HEK293 (cell line): Measurements from ENCODE around the gene ANKH.

Experiments
- CTCF ChIA-PET: fragments of 350-600 bp; formaldehyde crosslinking; extraction: SDS; loops from one replicate; lab custom pipeline; 2021; ENCODE audit warnings: antibody characterized with exemption; lab: Yijun Ruan, JAX
- POLR2A ChIA-PET: fragments of 300-600 bp; formaldehyde crosslinking; extraction: SDS; loops from one replicate; lab custom pipeline; 2020; ENCODE audit warnings: antibody characterized with exemption, inconsistent platforms; lab: Yijun Ruan, JAX
- H3K27ac ChIP-seq: fragments of 200-500 bp; sonication (Bioruptor generic); 2 replicates; pipeline ENCODE4 v1.5.1; 2014; ENCODE audit warnings: low read depth, low read length, control low read depth, inconsistent platforms; ENCODE audit errors: extremely low read depth
- H3K36me3 ChIP-seq, 2 experiments: fragments of 200-500 bp in 1 of 2; sonication (Bioruptor generic) in 1 of 2; 1 replicate in 1 of 2; 2 replicates in 1 of 2; pipeline ENCODE4 v1.5.1; 2014 to 2017; ENCODE audit warnings: inconsistent platforms in 2 of 2, low read length in 2 of 2; ENCODE audit not compliant: control insufficient read depth in 2 of 2, insufficient read depth in 1 of 2
- H3K4me1 ChIP-seq: fragments of 200-500 bp; sonication (Bioruptor generic); 2 replicates; pipeline ENCODE4 v1.5.1; 2014; ENCODE audit warnings: mild to moderate bottlenecking, low read length, inconsistent platforms; ENCODE audit not compliant: control insufficient read depth, insufficient read depth
- H3K4me3 ChIP-seq: 2 replicates; pipeline ENCODE4 v1.5.1; 2011; ENCODE audit warnings: low read depth, mild to moderate bottlenecking, control low read depth, low read length, moderate library complexity
- H3K9me3 ChIP-seq: fragments of 200-500 bp; sonication (Bioruptor generic); 2 replicates; pipeline ENCODE4 v1.5.1; 2014; ENCODE audit warnings: low read depth, low read length, inconsistent platforms; ENCODE audit not compliant: control insufficient read depth, insufficient read depth
- BCL6B ChIP-seq: fragments of 450-650 bp; formaldehyde crosslinking; IDR thresholded peaks from 2 replicates; pipeline ENCODE4 v1.5.1; 2017; ENCODE audit warnings: missing biosample characterization, missing genetic modification characterization
- EGR2 ChIP-seq: fragments of 450-650 bp; formaldehyde crosslinking; IDR thresholded peaks from 2 replicates; pipeline ENCODE4 v1.5.1; 2016; ENCODE audit warnings: low read depth, missing biosample characterization, missing genetic modification characterization
- GFI1B ChIP-seq: fragments of 450-650 bp; formaldehyde crosslinking; IDR thresholded peaks from 2 replicates; pipeline ENCODE4 v1.5.1; 2016; ENCODE audit warnings: missing biosample characterization, missing genetic modification characterization
- GLIS1 ChIP-seq: fragments of 450-650 bp; formaldehyde crosslinking; IDR thresholded peaks from 2 replicates; pipeline ENCODE4 v1.5.1; 2016; ENCODE audit warnings: missing biosample characterization, missing genetic modification characterization
- GLIS2 ChIP-seq: fragments of 450-650 bp; formaldehyde crosslinking; IDR thresholded peaks from 2 replicates; pipeline ENCODE4 v1.5.1; 2016; ENCODE audit warnings: missing biosample characterization, missing genetic modification characterization
- PATZ1 ChIP-seq: fragments of 450-650 bp; formaldehyde crosslinking; IDR thresholded peaks from 2 replicates; pipeline ENCODE4 v1.5.1; 2016; ENCODE audit warnings: missing biosample characterization, missing genetic modification characterization
- PRDM1 ChIP-seq: fragments of 450-650 bp; formaldehyde crosslinking; IDR thresholded peaks from 2 replicates; pipeline ENCODE4; 2016; ENCODE audit warnings: missing biosample characterization, missing genetic modification characterization
- YY2 ChIP-seq: fragments of 450-650 bp; formaldehyde crosslinking; IDR thresholded peaks from 2 replicates; pipeline ENCODE4 v1.5.1; 2016; ENCODE audit warnings: missing biosample characterization, missing genetic modification characterization
- ZBTB10 ChIP-seq: fragments of 450-650 bp; formaldehyde crosslinking; IDR thresholded peaks from 2 replicates; pipeline ENCODE4 v1.5.1; 2016; ENCODE audit warnings: missing biosample characterization, missing genetic modification characterization
- ZBTB17 ChIP-seq: fragments of 450-650 bp; formaldehyde crosslinking; IDR thresholded peaks from 2 replicates; pipeline ENCODE4 v1.5.1; 2016; ENCODE audit warnings: missing biosample characterization, missing genetic modification characterization
- ZBTB20 ChIP-seq: fragments of 450-650 bp; formaldehyde crosslinking; IDR thresholded peaks from 2 replicates; pipeline ENCODE4 v1.5.1; 2016; ENCODE audit warnings: missing biosample characterization, missing genetic modification characterization
- ZBTB26 ChIP-seq: fragments of 450-650 bp; formaldehyde crosslinking; optimal IDR thresholded peaks from 2 replicates; pipeline ENCODE3; 2016; ENCODE audit warnings: missing biosample characterization, mild to moderate bottlenecking, missing genetic modification characterization
- ZBTB8A ChIP-seq: fragments of 450-650 bp; formaldehyde crosslinking; IDR thresholded peaks from 2 replicates; pipeline ENCODE4 v1.5.1; 2016; ENCODE audit warnings: missing biosample characterization, missing genetic modification characterization
- ZFP3 ChIP-seq: fragments of 450-650 bp; formaldehyde crosslinking; IDR thresholded peaks from 2 replicates; pipeline ENCODE4 v1.5.1; 2016; ENCODE audit warnings: low read depth, missing biosample characterization, missing genetic modification characterization
- ZNF121 ChIP-seq: fragments of 450-650 bp; formaldehyde crosslinking; IDR thresholded peaks from 2 replicates; pipeline ENCODE4 v1.5.1; 2016; ENCODE audit warnings: missing biosample characterization, missing genetic modification characterization
- ZNF248 ChIP-seq: fragments of 450-650 bp; formaldehyde crosslinking; IDR thresholded peaks from 2 replicates; pipeline ENCODE4 v1.5.1; 2017; ENCODE audit warnings: missing biosample characterization, missing genetic modification characterization
- ZNF26 ChIP-seq: fragments of 450-650 bp; formaldehyde crosslinking; IDR thresholded peaks from 2 replicates; pipeline ENCODE4 v1.5.1; 2016; ENCODE audit warnings: missing biosample characterization, missing genetic modification characterization
- ZNF335 ChIP-seq: fragments of 450-650 bp; formaldehyde crosslinking; conservative IDR thresholded peaks from 2 replicates; pipeline ENCODE4 v1.5.1; 2016; ENCODE audit warnings: missing biosample characterization, missing genetic modification characterization
- ZNF354C ChIP-seq: fragments of 450-650 bp; formaldehyde crosslinking; IDR thresholded peaks from 2 replicates; pipeline ENCODE4 v1.5.1; 2016; ENCODE audit warnings: missing biosample characterization, missing genetic modification characterization, low read depth, borderline replicate concordance
- ZNF366 ChIP-seq: fragments of 450-650 bp; formaldehyde crosslinking; conservative IDR thresholded peaks from 2 replicates; pipeline ENCODE4 v1.5.1; 2016; ENCODE audit warnings: missing biosample characterization, missing genetic modification characterization
- ZNF580 ChIP-seq: fragments of 450-650 bp; formaldehyde crosslinking; IDR thresholded peaks from 2 replicates; pipeline ENCODE4 v1.5.1; 2016; ENCODE audit warnings: missing biosample characterization, missing genetic modification characterization
- ZNF660 ChIP-seq: fragments of 450-650 bp; IDR thresholded peaks from 2 replicates; pipeline ENCODE4 v1.5.1; 2018; ENCODE audit warnings: missing biosample characterization, mild to moderate bottlenecking, missing genetic modification characterization
- ZNF692 ChIP-seq: fragments of 450-650 bp; formaldehyde crosslinking; IDR thresholded peaks from 2 replicates; pipeline ENCODE4 v1.5.1; 2016; ENCODE audit warnings: missing biosample characterization, missing genetic modification characterization

Gene ANKH

GRCh38 chr5:14872070-14872989 lies 752 bp upstream of the ANKH start:
- peak overlapping the region; percentile 82 for H3K4me3 ChIP-seq
- H3K4me1 ChIP-seq, result peaks cover 14% of the 10 kb centered on the region; the same call in 1 of the 2 replicates
- ChIA-PET CTCF (interaction anchor here (0.9 to 1.9 kb wide), 5 partner anchors 85 to 734 kb away, joined by 3 to 12 read pairs (median 4); no protein-coding TSS in a partner anchor), POLR2A (interaction anchor here (1.1 to 1.5 kb wide), 2 partner anchors 8 to 12 kb away, joined by 3 to 6 read pairs; no protein-coding TSS in a partner anchor)
- H3K27ac ChIP-seq, result peak overlapping the region; percentile 90
- H3K9me3 ChIP-seq, result no peaks in the 10 kb centered on the region
- no peaks in the 10 kb centered on the region for H3K36me3 ChIP-seq
- no peak for TF ChIP-seq PRDM1 (tag by site-specific recombination)
- TF ChIP-seq PATZ1 (tag by site-specific recombination), result peak; percentile 65; the same call in 1 of the 2 replicates
- peak; percentile 58 for TF ChIP-seq ZBTB20 (tag by site-specific recombination)
- TF ChIP-seq GFI1B, result no peak
- TF ChIP-seq ZNF26 (tag by site-specific recombination), result no peak
- no peak for TF ChIP-seq ZNF366
- no peak for TF ChIP-seq ZNF354C
- TF ChIP-seq GLIS1 (tag by site-specific recombination), result peak; percentile 97
- no peak for TF ChIP-seq YY2
- TF ChIP-seq GLIS2 (tag by site-specific recombination), result peak; percentile 75
- no peak for TF ChIP-seq ZBTB17 (tag by site-specific recombination)
- TF ChIP-seq ZNF121 (tag by site-specific recombination), result no peak
- no peak for TF ChIP-seq BCL6B
- peak; percentile 34; the same call in 1 of the 2 replicates for TF ChIP-seq ZNF660 (tag by site-specific recombination)
- TF ChIP-seq ZBTB8A (tag by site-specific recombination), result peak; percentile 78
- peak; percentile 27 for TF ChIP-seq ZBTB26 (tag by site-specific recombination)
- TF ChIP-seq ZNF580 (tag by site-specific recombination), result no peak
- peak; percentile 48; the same call in 1 of the 2 replicates for TF ChIP-seq ZNF692 (tag by site-specific recombination)
- no peak for TF ChIP-seq ZFP3
- TF ChIP-seq ZNF248 (tag by site-specific recombination), result no peak
- TF ChIP-seq ZBTB10 (tag by site-specific recombination), result 0 out of 2 replicates have a peak, but pooled peaks have one; percentile 61
- peak; percentile 86 for TF ChIP-seq ZNF335 (tag by site-specific recombination)
- no peak for TF ChIP-seq EGR2 (tag by site-specific recombination)
